ENCODE results near the gene ITPR1.

- TF ChIP-seq POLR2A (IDR thresholded peaks at IDR 0.05; ENCODE audit: extremely low read depth, insufficient read length) = no peak
- no peak for TF ChIP-seq CTCF (IDR thresholded peaks at IDR 0.05; ENCODE audit: low read depth, low read length)
- TF ChIP-seq MAX (IDR thresholded peaks at IDR 0.05; ENCODE audit: low read depth, low read length) = no peak
- TF ChIP-seq MYC (IDR thresholded peaks at IDR 0.05; ENCODE audit: low read depth, low read length) = no peak
These were observed 356.6 kb downstream of the ITPR1 start for GRCh38 chr3:4849739-4850138.

All from NB4 (cell line).